AML-193 (cell line): ENCODE measurements around the gene GPR84.
"Not testable (repeated sequence)": the region's sequence is repeated elsewhere in the genome, so short reads cannot be mapped to it uniquely, and the experiment has no call there.

Experiments
- DNase-seq, 2 experiments: peaks; one replicate each; lab custom pipeline; 2025; lab: John Stamatoyannopoulos, UW

Gene GPR84

DNA sequence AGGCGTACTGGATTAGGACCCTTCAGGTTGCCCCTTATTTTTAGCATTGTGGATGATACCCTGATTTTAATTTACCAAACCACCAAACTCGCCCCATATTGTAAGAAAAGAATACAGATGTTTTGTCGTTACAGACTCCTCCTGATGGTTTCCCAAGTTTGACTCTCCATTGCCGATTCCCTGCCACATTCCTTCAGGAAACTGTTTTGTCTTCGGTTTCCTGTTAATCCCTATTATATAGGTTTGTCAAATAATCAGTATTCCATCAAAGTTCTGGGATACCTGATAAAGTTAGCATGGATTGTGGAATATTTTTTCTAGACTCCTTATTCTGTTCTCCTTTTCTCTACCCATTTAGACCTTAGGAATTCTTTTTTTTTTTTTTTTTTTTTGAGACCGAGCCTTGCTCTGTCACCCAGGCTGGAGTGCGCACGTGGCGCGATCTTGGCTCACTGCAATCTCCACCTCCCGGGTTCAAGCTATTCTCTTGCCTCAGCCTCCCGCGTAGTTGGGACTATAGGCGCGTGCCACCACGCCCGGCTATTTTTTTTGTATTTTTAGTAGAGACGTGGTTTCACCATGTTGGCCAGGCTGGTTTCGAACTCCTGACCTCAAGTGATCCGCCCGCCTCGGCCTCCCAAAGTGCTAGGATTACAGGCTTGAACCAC is 38.7 kb downstream of the GPR84 start:
- DNase-seq: not testable (repeated sequence)

DNA sequence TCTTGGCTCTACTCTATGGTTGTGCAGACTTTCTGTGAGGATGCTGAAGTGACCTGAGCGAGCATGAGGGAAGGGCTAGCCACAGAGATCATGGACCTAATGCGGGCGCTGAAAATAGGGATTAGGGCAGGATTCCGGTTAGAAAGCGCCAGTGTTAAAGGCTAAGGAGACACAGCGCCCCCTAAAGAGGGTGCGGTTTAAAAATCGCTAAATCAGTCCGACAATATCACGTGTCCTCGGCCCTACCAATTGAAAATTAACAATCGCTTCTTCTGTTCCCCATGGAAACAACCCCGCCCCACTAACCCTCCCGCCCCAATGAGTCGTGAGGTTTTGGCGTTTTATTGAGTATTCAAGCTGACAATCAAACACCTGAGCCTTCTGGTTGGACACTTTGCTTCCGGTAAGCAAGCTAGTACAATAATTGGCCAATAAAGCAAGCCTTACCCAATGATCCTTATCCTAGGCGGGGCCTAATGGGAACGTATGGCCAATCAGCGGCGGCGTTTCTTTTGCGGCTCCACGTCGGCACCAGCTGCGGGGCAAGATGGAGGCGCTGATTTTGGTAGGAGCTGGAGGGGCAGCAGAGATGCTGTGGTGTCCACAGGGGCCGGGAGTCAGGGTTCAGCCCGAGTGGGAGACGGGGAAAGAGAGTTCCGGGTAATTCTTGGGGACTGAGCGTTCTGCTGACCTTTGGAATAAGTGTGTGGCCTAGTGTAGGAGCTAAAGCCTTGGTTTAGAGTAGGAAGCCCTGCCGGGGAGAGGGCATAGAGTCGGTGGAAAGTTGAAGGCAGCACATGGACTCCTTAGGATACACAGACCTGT is 39.5 kb downstream of the GPR84 start, which contains the start of gene COPZ1:
Gene COPZ1 (plus strand): TSS at position 515 of the 825 bp plus-strand sequence. CDS start 33 bp downstream, at position 548.
- peak; percentile 99 for DNase-seq

DNA sequence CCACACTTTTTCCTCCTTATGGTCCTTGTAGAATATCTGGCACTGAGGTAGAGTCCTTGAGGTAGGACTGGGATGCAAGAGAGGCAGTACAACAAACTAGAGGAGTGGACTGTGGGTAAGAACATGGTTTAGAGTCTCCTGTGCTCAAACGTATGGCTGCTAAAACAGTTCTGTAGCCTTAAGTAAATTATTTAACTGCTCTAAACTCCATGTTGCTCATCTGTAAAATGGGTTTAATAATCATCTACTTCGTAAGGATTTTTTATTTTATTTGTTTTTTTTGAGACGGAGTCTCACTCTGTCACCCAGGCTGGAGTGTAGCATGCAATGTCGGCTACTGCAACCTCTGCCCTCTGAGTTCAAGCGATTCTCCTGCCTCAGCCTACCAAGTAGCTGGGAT is 42.9 kb downstream of the GPR84 start:
- no peak for DNase-seq
